Body of pancreas (tissue), 4 donors: ENCODE data around the gene MRGPRE.

ENCODE experiments used
- CTCF ChIP-seq, 7 experiments: fragments of 450-650 bp in 4 of 7; fragments of 200-600 bp in 3 of 7; sonication (generic) in 3 of 7; IDR thresholded peaks; one replicate each; pipeline ENCODE4 v1.5.1; 2016 to 2019; ENCODE audit warnings: antibody characterized with exemption in 7 of 7
- POLR2A ChIP-seq, 3 donors: fragments of 450-650 bp; IDR thresholded peaks; one replicate each; pipeline ENCODE4 v1.6.1; 2016; ENCODE audit warnings: antibody characterized with exemption in 3 of 3, mild to moderate bottlenecking in 2 of 3

- TF ChIP-seq CTCF (IDR thresholded peaks at IDR 0.05) (no peak), POLR2A (IDR thresholded peaks at IDR 0.05) (no peak)
Observed at GRCh38 chr11:3184732-3185347, 47.4 kb downstream of the MRGPRE start.
